K562 (cell line): ENCODE measurements around the gene HOXB5. TPM values are rescaled to one million over a fixed set of nuclear protein-coding genes. Genes with fewer than 3 reads are reported as not detected.

Source experiments
- ATAC-seq: fragments of 200-7000 bp; cut with Tn5 transposase; 3 replicates; pipeline ENCODE4 v1.9.1; 2020; ENCODE audit warnings: moderate library complexity
- BruUV-seq: library from RNA; stranded (reverse); fragments of 400-500 nt; replicated peaks from 2 replicates; lab custom pipeline; 2021; lab: Mats Ljungman, UMichigan
- CTCF ChIA-PET: fragments of 300-600 bp; formaldehyde crosslinking; extraction: SDS; loops from one replicate; lab custom pipeline; 2021; ENCODE audit warnings: low intra/inter-chr PET ratio; lab: Yijun Ruan, JAX
- POLR2A ChIA-PET: fragments of 300-600, 350-650 bp; sonication (Branson Sonifier 250); formaldehyde crosslinking; extraction: SDS; loops from one replicate; lab custom pipeline; 2021; ENCODE audit warnings: antibody characterized with exemption, inconsistent platforms; lab: Yijun Ruan, JAX
- DNase-seq, 4 experiments: peaks; one replicate each; pipeline versions ENCODE4 v3.0.0 to v3.0.0-alpha.2; 2011 to 2018; ENCODE audit warnings: low spot score in 3 of 4, mixed read lengths in 3 of 4; ENCODE audit errors: extremely low read depth in 1 of 4
- FAIRE-seq: peaks from 2 replicates; lab custom pipeline; 2011; peaks lifted over from hg19 to GRCh38; lab: Jason Lieb, UNC
- H2AFZ ChIP-seq: 2 replicates; pipeline ENCODE4 v1.6.0; 2011; ENCODE audit warnings: low read depth, low read length, control low read depth, inconsistent platforms
- H3K27ac ChIP-seq: fragments of 200-600 bp; 3 replicates; pipeline ENCODE4 v1.8.0; 2011; ENCODE audit warnings: low read depth, mild to moderate bottlenecking, control low read depth, inconsistent platforms, low read length, moderate library complexity, mixed read lengths; ENCODE audit errors: extremely low read depth
- H3K27me3 ChIP-seq, 2 experiments: fragments of 300-600 bp in 1 of 2; 2 replicates in 1 of 2; 3 replicates in 1 of 2; pipeline versions ENCODE4 v1.6.0 to v1.8.0; 2011; ENCODE audit warnings: inconsistent platforms in 2 of 2, low read length in 2 of 2, mild to moderate bottlenecking in 1 of 2, mixed read lengths in 1 of 2, moderate library complexity in 1 of 2; ENCODE audit not compliant: control insufficient read depth in 2 of 2, insufficient read depth in 2 of 2
- H3K36me3 ChIP-seq: fragments of 300-600 bp; 3 replicates; pipeline ENCODE4 v1.8.0; 2011; ENCODE audit warnings: mild to moderate bottlenecking, low read length, inconsistent platforms; ENCODE audit not compliant: control insufficient read depth, insufficient read depth
- H3K4me1 ChIP-seq, 2 experiments: fragments of 200-600 bp in 1 of 2; replicated peaks in 1 of 2; 2 replicates in 1 of 2; 3 replicates in 1 of 2; pipeline versions ENCODE4 v1.5.1 to v1.8.0; 2011; ENCODE audit warnings: inconsistent platforms in 2 of 2, low read length in 2 of 2, mild to moderate bottlenecking in 1 of 2, mixed read lengths in 1 of 2, moderate library complexity in 1 of 2; ENCODE audit not compliant: control insufficient read depth in 2 of 2, insufficient read depth in 2 of 2
- H3K4me2 ChIP-seq: 2 replicates; pipeline ENCODE4 v1.6.1; 2011; ENCODE audit warnings: low read length, control low read depth, inconsistent platforms, mixed read lengths; ENCODE audit not compliant: insufficient read depth
- H3K4me3 ChIP-seq: fragments of 200-600 bp; sonication (generic), shearing (Covaris generic); 2 replicates; pipeline ENCODE4 v1.5.1; 2016; ENCODE audit warnings: control low read depth, inconsistent platforms
- H3K79me2 ChIP-seq: fragments of 200-600 bp; 3 replicates; pipeline ENCODE4 v1.8.0; 2011; ENCODE audit warnings: low read length, inconsistent platforms; ENCODE audit not compliant: control insufficient read depth, insufficient read depth
- H3K9ac ChIP-seq, 2 experiments: 2 replicates each; pipeline versions ENCODE4 v1.6.0 to v1.6.1; 2011; ENCODE audit warnings: low read depth in 2 of 2, low read length in 2 of 2, control low read depth in 1 of 2, inconsistent platforms in 1 of 2, mild to moderate bottlenecking in 1 of 2, mixed read lengths in 1 of 2; ENCODE audit not compliant: insufficient read depth in 1 of 2
- H3K9me1 ChIP-seq: one replicate; pipeline ENCODE4 v1.6.0; 2011; ENCODE audit warnings: inconsistent platforms, mild to moderate bottlenecking, low read length, moderate library complexity; ENCODE audit not compliant: control insufficient read depth, insufficient read depth
- H3K9me3 ChIP-seq: replicated peaks from 2 replicates; pipeline ENCODE4 v1.5.1; 2011; ENCODE audit warnings: low read depth, low read length, inconsistent platforms; ENCODE audit not compliant: control insufficient read depth, insufficient read depth
- H4K20me1 ChIP-seq: replicated peaks from 2 replicates; pipeline ENCODE4 v1.6.1; 2011; ENCODE audit warnings: low read length, inconsistent platforms, mixed read lengths; ENCODE audit not compliant: control insufficient read depth, insufficient read depth
- ATF3 ChIP-seq, 2 experiments: fragments of 450-650 bp in 1 of 2; sonication (generic) in 1 of 2; formaldehyde crosslinking in 1 of 2; IDR thresholded peaks in 1 of 2; conservative IDR thresholded peaks in 1 of 2; 2 replicates each; pipeline versions ENCODE4 v1.6.1 to v1.8.1; 2016 to 2023; ENCODE audit warnings: mild to moderate bottlenecking in 2 of 2, moderate library complexity in 2 of 2, inconsistent platforms in 1 of 2, missing genetic modification reagents in 1 of 2
- ETV6 ChIP-seq, 3 experiments: fragments of 150-350 bp in 1 of 3; sonication (generic) in 1 of 3; formaldehyde crosslinking in 1 of 3; IDR thresholded peaks; 2 replicates each; pipeline versions ENCODE4 v1.6.1 to v1.8.0; 2014 to 2022; ENCODE audit warnings: borderline replicate concordance in 2 of 3, low read depth in 2 of 3, antibody characterized with exemption in 1 of 3, low read length in 1 of 3, mild to moderate bottlenecking in 1 of 3, missing genetic modification reagents in 1 of 3
- HBP1 ChIP-seq: fragments of 450-650 bp; formaldehyde crosslinking; IDR thresholded peaks from 2 replicates; pipeline ENCODE4 v1.4.0; 2022; ENCODE audit warnings: missing genetic modification characterization
- HDAC3 ChIP-seq: fragments of 450-650 bp; IDR thresholded peaks from 2 replicates; pipeline ENCODE4 v1.6.1; 2018; ENCODE audit warnings: borderline replicate concordance, mild to moderate bottlenecking, moderate library complexity; ENCODE audit not compliant: partially characterized antibody
- KLF10 ChIP-seq: fragments of 250-450 bp; sonication (Bioruptor Pico); IDR thresholded peaks from 2 replicates; pipeline ENCODE4 v1.6.1; 2021; ENCODE audit warnings: matching md5 sums
- NFIC ChIP-seq: fragments of 450-650 bp; IDR thresholded peaks from 2 replicates; pipeline ENCODE4 v1.6.1; 2017; ENCODE audit warnings: mild to moderate bottlenecking, inconsistent platforms
- PHF20 ChIP-seq: fragments of 450-650 bp; IDR thresholded peaks from 2 replicates; pipeline ENCODE4 v1.6.1; 2018; ENCODE audit not compliant: partially characterized antibody
- POLR2AphosphoS5 ChIP-seq: IDR thresholded peaks from 2 replicates; pipeline ENCODE4 v1.6.1; 2011; ENCODE audit warnings: mild to moderate bottlenecking, low read depth, low read length, moderate library complexity; ENCODE audit not compliant: control insufficient read depth, insufficient read depth
- TFAP4 ChIP-seq: sonication (generic); formaldehyde crosslinking; IDR thresholded peaks from 2 replicates; pipeline ENCODE4 v1.8.0; 2022; ENCODE audit warnings: missing genetic modification reagents, mild to moderate bottlenecking, moderate library complexity, borderline replicate concordance
- ZNF717 ChIP-seq: fragments of 250-450 bp; sonication (Bioruptor Pico); IDR thresholded peaks from 2 replicates; pipeline ENCODE4 v1.5.0; 2021
- WGBS: fragments of 100-300 bp; shearing (Covaris generic); methylation state at CpG from one replicate; pipeline ENCODE4 v1.1.6; 2016; ENCODE audit warnings: low coverage, mixed read lengths; ENCODE audit not compliant: insufficient coverage; ENCODE audit errors: missing lambda C conversion rate; 5-methylcytosine and 5-hydroxymethylcytosine counted together
- in situ Hi-C: fragments of 300-500 bp; cut with MboI; formaldehyde crosslinking; loops from 4 replicates; pipeline ENCODE4 v1.15.0; 2018; ENCODE audit warnings: inconsistent platforms, mixed read lengths
- intact Hi-C: fragments of 100-400 bp; cut with micrococcal nuclease; formaldehyde crosslinking; loops from 2 replicates; pipeline ENCODE4 v1.14.2; 2022
- polyA plus RNA-seq, 8 experiments: library from polyadenylated mRNA; depleted of rRNA in 4 of 8; stranded (reverse) in 5 of 8; unstranded in 3 of 8; fragments of >200 nt; fragmentation: Nextera tagmentation in 2 of 8; fragmentation: Illumina TruSeq in 1 of 8; extraction: Ambion mirVana in 2 of 8; extraction: Trizol in 1 of 8; gene quantifications; 2 replicates each; pipeline versions ENCODE4 v1.2.1 to v1.2.3, GENCODE V29; 2011 to 2014; ENCODE audit warnings: inconsistent platforms in 1 of 8, missing spikeins in 1 of 8
- total RNA-seq, 7 experiments: library from RNA; depleted of rRNA in 6 of 7; stranded (reverse); fragments of >200 nt in 6 of 7; fragmentation: Illumina TruSeq in 2 of 7; extraction: Trizol in 2 of 7; gene quantifications; 2 replicates each; pipeline versions ENCODE4 v1.2.1 to v1.2.3, GENCODE V29; 2011 to 2021; ENCODE audit warnings: low replicate concordance in 1 of 7

The HOXB5 gene
- total and polyA plus RNA-seq, 9 of the 15 experiments (the other 6 are each of a cell fraction or from before 2014, with no cell fraction given): 0.24 to 2.7 (median 0.65) TPM

GRCh38 chr17:48621410-48622392, 28.1 kb upstream of the HOXB5 start (continued):
- TF ChIP-seq ATF3 (IDR thresholded peaks at IDR 0.05): 0 out of 2 replicates have a peak, but pooled peaks have one; percentile 17
- TF ChIP-seq ATF3 (CRISPR knock-in tag; conservative IDR thresholded peaks at IDR 0.05): no peak
- no peak for TF ChIP-seq HDAC3
- 0 out of 2 replicates have a peak, but pooled peaks have one; percentile 15 for TF ChIP-seq NFIC
- peak; percentile 38; the same call in 1 of the 2 replicates for TF ChIP-seq POLR2AphosphoS5
- TF ChIP-seq, all 486 proteins: peak for 13

- Histone ChIP-seq H3K9me1 (no peaks in the 10 kb centered on the region), H3K4me3 (no peak overlapping the region), H3K27me3 (no peaks in the 10 kb centered on the region), H3K79me2 (peaks cover 81% of the 10 kb centered on the region), H3K9me3 (no peaks in the 10 kb centered on the region), H3K36me3 (peaks cover 49% of the 10 kb centered on the region), H3K9ac (peak overlapping the region; percentile 32 to 41; a peak in 2 of 4 replicates), H2AFZ (no peak overlapping the region), H4K20me1 (peaks cover 51% of the 10 kb centered on the region), H3K4me2 (peak overlapping the region; percentile 50), H3K4me1 (peaks cover 50 to 55% of the 10 kb centered on the region in 2 experiments; a peak in 4 of 5 replicates), H3K27ac (peak overlapping the region; percentile 72; the same call in 2 of the 3 replicates)
- BruUV-seq: no TSS peak
- ChIA-PET POLR2A (interaction anchor here (0.5 to 1.5 kb wide), 12 partner anchors 8 to 779 kb away, joined by 3 to 5 read pairs (median 3); partner anchors contain the start of gene SCRN2), CTCF (interaction anchor here (0.6 kb wide), 1 partner anchor 467 kb away, joined by 4 read pairs; no protein-coding TSS in a partner anchor)
- intact Hi-C loops: no loop called here
- no peak for DNase-seq
- FAIRE-seq: no peak
- WGBS: 46% methylated on average over 2 of the region's 6 CpGs
- in situ Hi-C loops: loop anchor here (10.0 kb wide), 1 partner anchor 586 kb away; the partner anchor contains the start of gene COPZ2
- peak; percentile 20 for ATAC-seq
- TF ChIP-seq HBP1 (CRISPR knock-in tag) (peak; percentile 58; the same call in 1 of the 2 replicates), ATF3 (IDR thresholded peaks at IDR 0.05) (peak; percentile 32; the same call in 1 of the 2 replicates), ATF3 (CRISPR knock-in tag; conservative IDR thresholded peaks at IDR 0.05) (no peak), PHF20 (no peak), ETV6 (IDR thresholded peaks at IDR 0.05; ENCODE audit: borderline replicate concordance in 1 of 2, low read depth in 2 of 2, low read length in 1 of 2) (no peak), ETV6 (CRISPR knock-in tag; IDR thresholded peaks at IDR 0.05; ENCODE audit: borderline replicate concordance) (no peak), TFAP4 (0 out of 2 replicates have a peak, but pooled peaks have one; percentile 30), KLF10 (CRISPR knock-in tag) (peak; percentile 8; the same call in 1 of the 2 replicates), ZNF717 (CRISPR knock-in tag) (peak; percentile 28; the same call in 1 of the 2 replicates)
Measured at GRCh38 chr17:48620461-48621139, 27.0 kb upstream of the HOXB5 start.
